Kidney (tissue), 14 donors: ENCODE measurements around the gene CCDC85C. TPM values are rescaled to one million over a fixed set of nuclear protein-coding genes. Genes with fewer than 3 reads are reported as not detected.

Experiments used
- DNase-seq, 5 donors: peaks; one replicate each; pipeline ENCODE4 v3.0.0-alpha.2; 2013 to 2020
- FAIRE-seq: peaks from 2 replicates; lab custom pipeline; 2012; peaks lifted over from hg19 to GRCh38; lab: Jason Lieb, UNC
- H3K27ac ChIP-seq, 2 donors: one replicate each; pipeline ENCODE4 v1.7.0; 2013; ENCODE audit warnings: low read depth in 2 of 2, low read length in 2 of 2, inconsistent platforms in 1 of 2
- H3K27me3 ChIP-seq: one replicate; pipeline ENCODE4 v1.7.1; 2013; ENCODE audit warnings: low read length, inconsistent platforms; ENCODE audit not compliant: control insufficient read depth, insufficient read depth
- H3K36me3 ChIP-seq, 3 donors: one replicate each; pipeline versions ENCODE4 v1.7.0 to v1.7.1; 2013; ENCODE audit warnings: low read length in 3 of 3, control low read depth in 1 of 3, inconsistent platforms in 1 of 3; ENCODE audit not compliant: insufficient read depth in 3 of 3, control insufficient read depth in 2 of 3
- H3K4me1 ChIP-seq, 3 donors: one replicate each; pipeline versions ENCODE4 v1.7.0 to v1.7.1; 2013; ENCODE audit warnings: low read length in 3 of 3, inconsistent platforms in 1 of 3, low read depth in 1 of 3; ENCODE audit not compliant: control insufficient read depth in 2 of 3, insufficient read depth in 2 of 3
- H3K4me3 ChIP-seq, 3 donors: one replicate each; pipeline versions ENCODE4 v1.7.0 to v1.8.1; 2013; ENCODE audit warnings: low read length in 3 of 3, control low read depth in 1 of 3, inconsistent platforms in 1 of 3
- H3K9ac ChIP-seq, 3 donors: one replicate each; pipeline versions ENCODE4 v1.7.0 to v1.7.1; 2013; ENCODE audit warnings: low read length in 3 of 3, control low read depth in 1 of 3, inconsistent platforms in 1 of 3
- H3K9me3 ChIP-seq, 3 donors: one replicate each; pipeline versions ENCODE4 v1.7.0 to v1.7.1; 2013; ENCODE audit warnings: low read length in 3 of 3, control low read depth in 1 of 3, inconsistent platforms in 1 of 3; ENCODE audit not compliant: control insufficient read depth in 2 of 3, insufficient read depth in 1 of 3
- intact Hi-C: fragments of 100-400 bp; cut with DNase I; formaldehyde crosslinking; loops from one replicate; pipeline ENCODE4 v1.11.1; 2022
- polyA plus RNA-seq: library from polyadenylated mRNA; stranded (reverse); fragments of 350-450 nt; fragmentation: Illumina TruSeq; extraction: RNeasy Lipid Tissue Mini Kit (QIAGEN cat#74804); gene quantifications from one replicate; pipeline ENCODE4 v1.2.3, GENCODE V29; 2014; ENCODE audit warnings: low read depth, low replicate concordance; ENCODE audit not compliant: insufficient read depth
- total RNA-seq: library from RNA; stranded (reverse); fragmentation: NEBNext Ultra II Directional; extraction: Animal tissue kit (Norgen Biotek cat#: 25700); gene quantifications from one replicate; pipeline ENCODE4 v1.2.1, GENCODE V29; 2021
- TF ChIP-seq, protein P1 (sequence below): IDR thresholded peaks from 3 replicates; pipeline ENCODE4 v1.5.1; 2012; ENCODE audit warnings: mild to moderate bottlenecking, moderate library complexity, borderline replicate concordance; ENCODE audit not compliant: insufficient read depth; ENCODE audit errors: extremely low read depth
- donor health status: control.
- donor health status: control.
- donor health status: control.
- donor health status: control.
- donor health status: control.
- donor health status: DM: yes; HTN: yes; CAD: no.
- donor health status: Normal renal cell carcinoma (clear cell type).

The CCDC85C gene
- total and polyA plus RNA-seq, 2 donors from 2014 or later = 14.7 to 21.4 TPM

DNA sequence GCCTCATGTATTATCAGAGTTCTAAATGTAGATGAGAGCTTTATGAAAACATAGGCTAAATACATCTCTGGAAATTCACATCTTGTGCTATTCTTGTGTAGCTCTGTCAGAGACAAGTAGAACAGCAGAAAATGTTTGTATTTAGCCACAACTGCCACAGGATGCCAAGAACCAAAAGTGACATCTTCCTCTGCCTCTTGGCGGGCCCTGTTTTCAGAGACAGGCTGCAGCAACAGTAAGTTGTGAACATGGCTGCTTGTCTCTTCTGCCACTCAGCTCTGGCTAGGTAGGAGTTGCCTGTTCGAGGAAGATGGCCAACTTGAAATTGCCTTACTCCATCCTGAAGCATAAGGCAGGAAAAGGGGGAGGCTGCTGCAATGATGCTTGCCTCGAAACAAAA is 153.7 kb downstream of the CCDC85C start:
- DNase-seq (no peak), FAIRE-seq (no peak)
- no peak overlapping the region for H3K4me3 ChIP-seq
- no peaks in the 10 kb centered on the region for H3K27me3 ChIP-seq
- no peak overlapping the region for H3K27ac ChIP-seq
- H3K9ac ChIP-seq = no peak overlapping the region
- H3K36me3 ChIP-seq = peaks cover 3 to 39% (median 22%) of the 10 kb centered on the region in 3 donors
- H3K4me1 ChIP-seq = peaks cover 0 to 3% (median 0%) of the 10 kb centered on the region in 3 donors
- intact Hi-C loops = no loop called here
- TF ChIP-seq, protein P1, sequence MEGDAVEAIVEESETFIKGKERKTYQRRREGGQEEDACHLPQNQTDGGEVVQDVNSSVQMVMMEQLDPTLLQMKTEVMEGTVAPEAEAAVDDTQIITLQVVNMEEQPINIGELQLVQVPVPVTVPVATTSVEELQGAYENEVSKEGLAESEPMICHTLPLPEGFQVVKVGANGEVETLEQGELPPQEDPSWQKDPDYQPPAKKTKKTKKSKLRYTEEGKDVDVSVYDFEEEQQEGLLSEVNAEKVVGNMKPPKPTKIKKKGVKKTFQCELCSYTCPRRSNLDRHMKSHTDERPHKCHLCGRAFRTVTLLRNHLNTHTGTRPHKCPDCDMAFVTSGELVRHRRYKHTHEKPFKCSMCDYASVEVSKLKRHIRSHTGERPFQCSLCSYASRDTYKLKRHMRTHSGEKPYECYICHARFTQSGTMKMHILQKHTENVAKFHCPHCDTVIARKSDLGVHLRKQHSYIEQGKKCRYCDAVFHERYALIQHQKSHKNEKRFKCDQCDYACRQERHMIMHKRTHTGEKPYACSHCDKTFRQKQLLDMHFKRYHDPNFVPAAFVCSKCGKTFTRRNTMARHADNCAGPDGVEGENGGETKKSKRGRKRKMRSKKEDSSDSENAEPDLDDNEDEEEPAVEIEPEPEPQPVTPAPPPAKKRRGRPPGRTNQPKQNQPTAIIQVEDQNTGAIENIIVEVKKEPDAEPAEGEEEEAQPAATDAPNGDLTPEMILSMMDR = no peak
- H3K9me3 ChIP-seq = no peaks in the 10 kb centered on the region

Other genes with a start within 250 kb of the CCDC85C start
- 85.6 TPM for gene SETD3, start 123.3 kb downstream of the CCDC85C start, total RNA-seq
- gene SETD3, start 123.3 kb downstream of the CCDC85C start, polyA plus RNA-seq = 74.0 TPM
- 40.6 TPM for gene CCNK, start 122.8 kb downstream of the CCDC85C start, total RNA-seq
- 12.8 TPM for gene CCNK, start 122.8 kb downstream of the CCDC85C start, polyA plus RNA-seq
- gene HHIPL1, start 40.9 kb upstream of the CCDC85C start, total RNA-seq = 0.88 TPM
- gene HHIPL1, start 40.9 kb upstream of the CCDC85C start, polyA plus RNA-seq = 0.32 TPM
- 0.82 TPM for gene CYP46A1, start 80.1 kb upstream of the CCDC85C start, total RNA-seq
- 2.5 TPM for gene CYP46A1, start 80.1 kb upstream of the CCDC85C start, polyA plus RNA-seq
- gene EML1, start 189.2 kb upstream of the CCDC85C start, total RNA-seq = 35.9 TPM
- gene EML1, start 189.2 kb upstream of the CCDC85C start, polyA plus RNA-seq = 7.9 TPM